ENCODE results near the gene DUSP2.

Gene DUSP2

DNA sequence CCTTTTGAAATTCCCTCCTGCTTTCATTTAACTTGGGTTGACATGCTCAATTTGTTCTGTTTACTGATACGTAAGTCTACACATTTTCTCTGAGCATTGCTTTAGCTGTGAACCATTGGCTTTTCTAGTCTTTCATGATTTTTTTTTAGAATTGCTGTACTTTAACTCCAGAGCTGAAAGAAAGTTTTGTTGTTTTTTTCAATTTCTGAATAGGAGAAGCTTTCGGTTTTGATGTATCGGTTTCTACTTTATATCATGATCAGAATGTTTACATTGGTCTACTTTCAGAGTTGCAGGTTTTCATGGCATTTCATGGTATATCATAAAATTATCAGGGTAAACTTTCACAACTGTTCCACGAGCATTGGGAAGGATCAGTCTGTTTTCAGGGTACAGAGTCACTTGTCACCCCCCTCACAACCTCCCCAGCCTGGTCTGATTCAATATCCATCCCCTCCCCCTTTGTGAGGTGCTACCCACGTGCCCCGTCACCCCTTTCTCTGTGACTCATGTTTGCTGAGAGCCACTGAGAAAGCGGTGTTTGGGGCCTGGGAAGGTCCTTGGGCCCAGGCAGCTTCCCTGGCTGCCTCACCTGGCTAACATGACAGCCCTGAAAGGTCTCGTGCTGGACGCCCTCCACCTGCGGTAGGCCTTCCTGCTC, 14.0 kb downstream of the DUSP2 start:
- no peak for DNase-seq

DNA sequence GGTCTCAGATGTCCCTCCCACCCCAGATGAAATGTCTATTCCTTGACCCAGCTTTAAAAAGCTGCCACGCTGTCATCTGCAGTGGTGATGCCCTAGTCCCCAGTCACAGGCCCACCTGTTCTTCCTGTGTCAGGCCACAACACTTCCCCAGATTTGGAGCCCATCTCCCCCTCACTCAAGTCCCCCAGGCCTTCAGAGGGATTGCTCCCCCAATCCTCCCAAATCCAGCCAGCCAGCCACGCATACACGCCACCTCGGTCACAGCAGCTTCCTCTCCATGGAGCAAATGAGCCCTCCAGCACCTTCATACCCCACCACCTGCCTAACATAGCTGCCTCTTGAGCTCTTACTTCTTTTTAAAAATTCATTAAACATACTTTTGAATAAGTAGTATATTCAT, 14.8 kb downstream of the DUSP2 start:
- no peak for DNase-seq

DNA sequence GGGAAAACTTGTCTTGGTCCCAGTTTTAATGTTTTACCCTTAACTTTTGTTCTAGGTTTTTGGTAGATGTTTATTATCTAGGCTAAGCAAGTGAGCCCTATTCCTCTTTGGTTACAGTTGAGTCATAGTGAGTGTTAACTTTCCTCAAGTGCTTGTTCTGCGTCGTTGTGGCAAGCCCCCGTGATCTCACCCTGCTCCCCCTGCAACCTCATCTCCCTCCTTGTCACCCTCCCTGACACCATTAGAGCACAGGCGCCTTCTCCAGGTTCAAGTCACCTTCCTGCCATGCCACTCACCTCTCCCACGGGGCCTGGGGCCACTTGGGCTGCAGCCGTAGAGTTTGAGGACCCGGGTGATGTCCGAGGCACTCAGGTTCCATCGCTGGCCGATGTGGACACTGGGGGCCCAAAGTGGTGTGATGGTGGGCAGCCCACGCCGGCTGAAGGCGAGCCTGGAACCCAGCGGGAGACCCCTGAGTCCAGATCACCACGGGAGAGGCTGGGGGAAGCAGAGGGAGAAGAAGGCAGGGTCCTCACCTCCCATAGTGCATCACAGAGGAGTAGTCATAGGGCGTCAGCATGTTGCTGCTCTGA, 15.6 kb downstream of the DUSP2 start:
- DNase-seq = no peak

DNA sequence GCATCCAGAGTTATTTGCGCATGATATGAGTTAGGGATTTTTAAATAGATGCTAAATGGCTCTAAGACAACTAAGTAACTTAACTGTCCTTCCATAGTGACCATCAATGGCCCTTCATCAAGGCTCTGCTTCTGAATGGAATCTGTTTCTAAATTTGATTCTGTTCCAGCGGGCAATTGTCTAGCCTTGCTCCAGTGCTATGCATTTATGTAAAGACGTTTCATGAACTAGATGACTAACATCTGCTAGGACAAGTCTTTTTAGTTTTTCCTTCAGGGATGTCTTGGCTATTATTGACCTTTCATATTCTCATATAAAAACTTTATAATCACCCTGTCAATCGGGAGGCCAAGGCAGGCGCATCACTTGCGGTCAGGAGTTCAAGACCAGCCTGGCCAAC, 16.8 kb downstream of the DUSP2 start:
- no peak for DNase-seq

DNA sequence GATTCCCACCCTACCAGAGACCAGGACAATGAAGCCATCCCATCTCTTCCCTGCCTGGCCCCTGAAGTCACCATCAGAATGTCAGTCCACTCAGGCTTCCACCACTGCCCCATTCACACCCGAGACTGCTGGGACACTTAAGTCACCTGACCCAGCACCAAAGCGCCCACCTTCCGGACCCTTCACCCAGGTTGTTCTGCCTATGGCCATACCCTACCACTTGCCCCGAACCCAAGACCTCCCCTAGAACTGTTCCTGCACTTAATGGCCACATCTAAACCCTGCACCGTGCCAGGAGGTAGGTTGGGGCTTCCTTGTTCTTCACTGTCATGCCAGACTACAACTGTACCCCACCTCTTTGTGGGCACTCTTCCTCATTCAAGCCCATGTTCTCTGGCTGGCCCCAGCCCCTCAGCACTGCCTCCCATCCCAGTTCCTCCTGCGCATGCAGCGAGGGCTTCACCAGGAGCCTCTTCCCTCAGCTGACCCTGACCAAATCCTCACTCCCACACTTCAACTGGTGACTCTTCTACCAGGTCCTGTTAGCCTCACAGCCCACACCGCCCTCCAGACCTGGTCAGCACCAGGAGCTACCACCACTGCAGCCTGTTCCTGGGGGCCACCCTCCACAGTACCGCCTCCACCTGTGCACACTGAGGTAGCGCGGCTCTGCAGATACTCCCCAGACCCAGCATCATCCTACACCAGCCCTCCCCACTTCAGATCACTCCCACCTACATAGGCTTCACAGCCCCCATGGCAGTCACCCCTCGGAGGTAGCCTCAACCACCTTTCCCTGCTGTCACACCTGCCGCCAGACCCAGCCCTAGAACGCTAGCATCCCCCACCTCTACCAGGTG, 20.6 kb downstream of the DUSP2 start:
- DNase-seq = no peak

DNA sequence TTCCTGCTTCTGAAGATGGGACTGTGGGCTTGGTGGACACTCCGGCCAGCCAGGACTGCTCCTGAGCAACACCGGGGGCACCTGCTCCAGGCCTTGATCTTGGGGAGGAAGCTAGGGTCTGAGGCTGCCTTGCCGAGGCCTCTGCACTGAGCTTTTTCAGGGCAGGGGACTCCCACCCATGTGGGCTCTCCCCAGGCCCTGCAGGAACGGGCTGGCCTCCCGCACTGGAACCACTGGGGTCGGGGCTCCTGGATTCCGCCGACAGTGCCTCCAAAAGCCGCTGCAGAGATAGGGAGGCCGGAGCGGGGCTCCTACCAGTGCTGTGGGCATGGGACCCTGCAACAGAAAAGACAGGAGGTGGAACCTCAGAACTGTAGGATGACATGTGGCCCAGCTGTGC, 21.3 kb downstream of the DUSP2 start:
- no peak for DNase-seq

DNA sequence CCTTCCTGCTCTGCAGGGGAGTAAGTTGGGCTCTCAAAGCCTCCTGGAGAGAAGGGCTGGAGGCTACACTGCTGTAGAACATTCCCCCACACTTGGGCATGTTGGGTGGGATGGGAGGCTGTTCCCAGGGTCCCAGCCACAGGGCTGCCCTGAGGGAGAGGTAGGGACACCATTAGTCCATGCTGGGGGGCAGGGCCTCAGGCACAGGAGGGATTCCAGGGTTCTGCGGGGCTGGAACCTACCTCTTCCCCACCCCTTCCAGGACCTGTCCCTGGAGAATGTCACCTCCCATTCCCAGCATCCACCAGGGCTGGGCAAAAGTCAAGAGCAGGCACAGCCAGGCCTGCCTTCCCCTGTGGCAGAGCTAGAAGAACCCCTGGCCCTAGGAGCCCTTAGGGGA, 21.9 kb downstream of the DUSP2 start:
- no peak for DNase-seq

DNA sequence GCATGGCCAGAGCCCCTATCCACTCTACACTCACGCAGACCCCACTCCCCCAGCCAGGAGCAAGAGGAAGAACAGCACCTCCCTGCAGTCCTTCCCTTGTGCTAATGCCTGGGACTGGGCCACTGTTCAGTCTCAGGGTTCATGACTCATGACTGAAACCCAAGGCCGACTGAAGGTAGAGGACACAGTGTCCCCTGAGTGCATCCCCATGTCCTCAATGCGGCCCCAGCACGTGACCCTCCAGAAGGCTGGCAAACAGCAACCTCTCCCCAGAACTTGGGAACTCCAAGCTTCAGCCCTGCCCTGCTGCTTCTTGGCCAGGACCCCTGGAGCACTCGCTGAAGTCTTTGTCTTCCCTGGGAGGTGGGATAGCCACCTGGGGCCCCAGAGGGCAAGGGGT, 22.8 kb downstream of the DUSP2 start:
- no peak for DNase-seq

DNA sequence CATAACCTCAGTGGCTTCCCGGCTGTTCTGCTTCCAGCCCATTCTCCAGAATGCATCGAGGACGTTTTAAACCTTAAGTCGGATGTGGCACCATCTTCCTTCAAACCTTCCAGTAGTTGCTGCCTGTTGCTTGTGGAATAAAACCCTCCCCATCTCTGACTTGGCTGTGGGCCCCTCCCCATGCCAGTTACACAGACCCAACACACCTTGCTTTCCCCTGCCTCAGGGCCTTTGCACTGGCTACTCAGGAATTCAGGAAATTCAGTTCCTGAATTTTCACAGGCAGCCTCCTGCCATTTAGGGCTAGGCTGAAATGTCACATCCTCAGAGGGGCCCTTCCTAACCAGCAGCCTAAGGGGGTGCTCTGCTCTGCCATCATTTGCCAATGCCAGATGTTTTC, 23.8 kb downstream of the DUSP2 start:
- no peak for DNase-seq

DNA sequence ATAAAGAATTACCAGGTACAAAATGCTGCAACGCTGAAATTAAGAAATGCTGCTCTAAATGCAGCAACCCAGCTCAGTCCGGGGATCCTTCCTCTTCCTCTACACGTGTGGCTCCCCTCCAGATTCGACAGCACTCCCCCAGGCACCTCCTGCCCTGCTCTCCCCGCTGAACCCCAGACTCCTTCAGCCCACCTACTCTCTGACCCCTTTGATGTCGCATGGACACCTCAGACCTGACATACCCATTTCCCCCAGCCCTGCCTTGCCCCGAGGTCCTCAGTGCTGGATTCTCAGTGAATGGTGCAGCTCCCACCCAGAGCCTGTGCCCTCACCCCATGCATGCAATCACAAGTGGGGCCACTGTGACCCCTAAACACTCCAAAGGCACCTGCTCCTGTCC, 24.2 kb downstream of the DUSP2 start:
- no peak for DNase-seq

DNA sequence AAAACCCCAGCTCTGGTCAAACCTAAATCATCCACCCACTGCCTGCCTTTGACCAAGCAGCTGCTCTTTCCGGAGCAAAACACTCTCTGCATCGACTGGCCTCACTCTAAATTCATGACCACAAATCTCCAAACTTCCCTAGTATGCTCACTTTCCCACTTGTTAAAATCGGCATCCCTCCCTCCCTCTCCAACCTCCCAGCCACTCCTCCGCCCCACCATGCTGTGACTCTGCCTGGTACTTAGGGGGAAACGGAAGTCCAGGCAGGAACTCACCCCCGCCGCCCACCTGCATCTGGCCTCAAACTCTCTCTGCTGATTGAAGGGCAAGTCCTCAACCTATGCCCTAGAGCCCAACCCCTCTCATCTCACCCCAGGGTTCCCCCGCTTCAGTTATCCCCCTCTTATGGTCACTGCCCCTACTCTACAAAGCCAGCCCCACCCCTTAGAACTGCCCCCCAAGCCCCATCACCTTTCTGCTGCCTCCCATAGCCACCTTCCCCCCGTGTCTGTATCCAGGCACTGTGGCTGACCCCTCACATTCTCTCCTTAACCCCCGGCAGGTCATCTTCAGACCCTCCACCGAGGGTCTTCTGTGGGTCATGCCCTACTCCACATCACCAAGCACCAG, 25.0 kb downstream of the DUSP2 start:
- DNase-seq = no peak

DNA sequence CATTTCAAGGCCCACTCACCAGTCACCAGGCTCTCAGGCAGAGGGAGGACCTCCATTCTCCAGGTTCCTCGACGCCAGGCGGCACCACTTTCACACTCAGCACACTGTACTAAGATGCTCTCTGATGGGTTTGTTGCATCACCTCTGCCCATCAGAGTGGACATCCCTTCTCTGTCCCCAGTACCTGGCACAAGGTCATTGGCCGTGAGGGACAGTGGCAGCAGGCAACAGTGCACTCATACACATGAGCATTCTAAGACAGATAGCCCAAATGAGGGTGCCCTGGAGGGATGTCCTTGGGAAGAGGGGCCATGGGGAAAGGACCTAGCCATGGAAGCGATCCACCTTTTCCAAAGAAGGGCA, 25.9 kb downstream of the DUSP2 start:
- no peak for DNase-seq

DNA sequence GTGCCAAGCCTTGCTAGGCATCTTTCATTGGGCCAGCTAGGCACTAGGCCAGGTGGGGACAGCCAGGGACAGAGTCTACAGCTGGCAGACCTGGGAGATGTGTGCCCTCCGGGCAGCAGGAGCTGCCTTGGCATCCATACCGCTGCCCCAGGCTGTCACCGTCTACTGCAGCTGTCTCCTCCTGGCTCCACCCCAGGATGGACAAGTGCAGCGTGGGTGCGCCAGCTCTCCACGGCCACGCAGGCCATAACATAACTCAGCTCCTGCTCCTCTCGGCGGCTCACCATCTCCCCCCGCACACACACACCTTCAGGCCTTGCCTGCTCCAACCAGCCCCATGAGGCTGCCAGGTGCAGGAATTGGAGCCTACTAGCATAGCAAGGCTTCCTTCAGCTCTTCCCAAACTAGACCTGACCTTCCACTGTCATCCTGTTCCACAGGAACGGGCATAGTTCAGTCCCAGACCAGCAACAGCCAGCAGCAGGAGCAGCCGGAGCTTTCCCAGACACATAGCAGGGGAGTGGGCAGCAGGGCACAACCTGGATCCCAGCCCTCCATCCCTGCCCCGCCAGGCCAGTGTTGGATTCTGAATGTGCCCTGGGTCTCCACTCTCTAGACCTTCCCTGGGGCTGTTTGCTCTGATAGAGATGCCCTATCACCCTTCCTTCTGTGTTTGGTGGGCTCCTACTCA, 26.4 kb downstream of the DUSP2 start:
- DNase-seq = no peak

DNA sequence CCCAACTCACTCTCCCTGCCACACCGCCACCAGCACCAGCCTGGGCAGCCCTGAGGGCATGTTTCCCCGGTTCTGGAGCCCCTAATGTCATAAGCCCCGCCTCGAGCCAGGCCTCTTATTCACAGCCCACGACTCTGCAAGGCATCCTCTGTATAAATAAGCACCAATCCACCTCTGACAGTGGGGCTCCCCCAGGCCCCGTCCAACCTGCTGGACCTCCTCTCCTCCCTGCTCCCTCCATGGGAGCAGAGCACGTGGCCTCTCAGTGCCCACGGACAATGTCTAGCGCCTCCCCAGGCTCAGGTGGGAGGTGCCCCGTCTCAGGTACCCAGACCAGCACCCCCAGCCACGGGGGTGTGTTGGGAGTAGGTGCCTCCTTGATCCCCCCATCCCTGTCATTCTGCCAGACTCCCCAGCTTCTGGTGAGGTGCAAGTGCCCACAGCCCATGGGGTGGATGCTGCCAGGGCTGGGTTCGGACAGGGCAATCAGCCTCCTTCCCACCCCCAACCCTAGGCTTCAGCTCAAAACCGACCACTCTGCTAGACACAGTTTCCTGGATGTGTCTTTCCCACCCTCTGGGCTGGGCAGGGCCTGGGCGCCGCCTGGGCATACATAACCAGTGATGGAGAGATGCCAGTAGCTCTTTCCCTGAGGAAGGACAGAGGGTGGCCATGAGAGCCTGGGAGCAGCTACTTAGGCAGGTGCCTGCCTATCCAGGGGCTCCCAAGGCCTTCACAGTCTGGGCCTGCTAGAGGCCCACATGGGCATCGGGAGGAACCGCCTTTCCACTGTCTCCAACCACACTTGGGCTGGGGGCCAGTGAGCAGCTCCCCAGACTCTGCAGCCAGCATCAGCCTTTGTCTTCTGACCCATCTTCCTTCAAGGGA, 27.3 kb downstream of the DUSP2 start:
- DNase-seq = peak; percentile 19

DNA sequence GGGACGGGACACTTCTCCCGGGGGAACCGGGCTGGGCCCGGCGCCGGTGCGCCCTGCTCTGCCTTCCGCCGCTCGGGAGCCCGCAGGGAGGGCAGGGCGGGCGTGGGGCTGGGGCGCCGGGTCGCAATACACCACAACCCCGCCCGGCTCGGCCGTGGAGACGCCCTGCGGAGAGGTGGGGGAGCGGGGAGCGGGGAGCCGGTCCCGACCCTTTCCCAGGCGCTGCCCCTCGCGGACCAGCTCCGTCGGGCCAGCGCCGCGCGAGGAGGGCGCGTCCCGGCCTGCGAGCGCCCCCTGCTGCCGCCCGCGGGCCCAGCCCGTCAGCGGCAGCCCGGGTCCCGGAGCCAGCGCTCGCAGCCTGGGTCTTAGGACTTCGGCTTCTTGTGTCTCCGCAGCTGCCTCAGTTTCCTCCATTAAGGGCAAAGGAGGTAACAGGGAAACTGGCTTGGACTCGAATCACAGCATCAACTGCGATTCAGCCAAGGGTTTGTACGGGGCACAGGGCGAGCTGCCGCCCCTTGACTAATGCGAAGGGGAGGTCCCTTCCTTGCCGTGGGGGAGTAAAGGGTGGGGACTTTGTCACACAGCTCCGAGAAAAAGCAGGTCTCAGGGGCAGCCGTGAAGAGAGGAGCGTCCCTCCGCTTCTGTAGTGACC, 28.2 kb downstream of the DUSP2 start:
- peak; percentile 84 for DNase-seq

DNA sequence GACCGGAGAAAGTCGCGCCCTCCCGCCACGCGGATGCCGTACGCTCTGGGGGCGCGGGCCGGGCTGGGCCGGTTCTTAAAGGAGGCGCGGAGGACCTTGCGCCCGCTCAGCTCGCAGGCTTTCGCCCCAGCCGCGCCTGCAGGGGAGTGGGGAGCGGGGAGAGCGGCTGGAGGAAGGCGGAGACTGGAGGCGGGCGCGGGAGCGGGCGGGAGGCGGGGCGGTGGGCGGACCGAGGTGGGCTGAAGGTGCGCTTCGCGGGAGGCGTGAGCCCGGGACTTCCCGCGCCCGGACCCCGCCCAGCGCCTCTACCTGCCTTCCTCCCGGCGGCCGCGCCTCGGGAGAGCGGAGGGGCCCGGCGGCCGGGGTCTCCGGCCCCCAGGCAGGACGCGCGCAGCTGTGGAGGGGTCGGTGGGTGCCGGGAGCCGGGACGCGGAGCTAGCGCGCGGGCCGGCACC, 28.8 kb downstream of the DUSP2 start, which contains the start of gene ADRA2B:
Gene ADRA2B, minus strand, starts transcription at position 148 of the 455 bp plus-strand sequence. CDS start 422 bp downstream, outside the sequence.
- DNase-seq = peak; percentile 81

DNA sequence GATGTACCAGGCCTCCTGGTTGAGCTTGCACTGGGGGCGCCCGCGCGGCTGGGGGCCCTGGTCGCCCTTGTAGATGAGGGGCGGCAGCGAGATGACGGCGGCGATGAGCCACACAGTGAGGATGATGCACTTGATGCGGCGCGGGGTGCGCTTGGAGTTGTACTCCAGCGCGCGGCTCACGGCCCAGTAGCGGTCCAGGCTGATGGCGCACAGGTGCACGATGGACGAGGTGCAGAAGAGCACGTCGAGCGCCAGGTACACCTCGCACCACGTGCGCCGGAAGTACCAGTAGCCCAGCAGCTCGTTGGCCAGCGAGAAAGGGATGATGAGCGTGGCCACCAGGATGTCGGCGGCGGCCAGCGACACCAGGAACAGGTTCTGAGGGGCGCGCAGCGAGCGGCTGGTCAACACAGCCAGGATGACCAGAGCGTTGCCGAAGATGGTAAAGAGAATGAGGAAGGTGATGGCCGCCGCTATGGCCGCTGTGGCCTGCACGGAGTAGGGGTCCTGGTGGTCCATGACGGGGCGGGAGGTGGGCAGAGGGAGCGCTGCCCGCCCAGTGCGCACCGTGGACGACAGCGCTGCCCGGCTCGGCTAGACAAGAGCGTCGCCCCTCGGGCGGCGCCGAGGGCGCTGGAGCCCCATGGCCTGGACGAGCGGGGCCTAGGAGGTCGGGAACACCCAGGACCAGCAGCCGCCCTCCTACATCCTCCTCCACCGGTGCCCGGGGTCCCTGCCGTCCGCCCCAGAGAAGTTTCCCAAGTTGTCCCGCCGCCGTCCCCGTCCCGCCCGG, 29.4 kb downstream of the DUSP2 start:
- DNase-seq = no peak

DNA sequence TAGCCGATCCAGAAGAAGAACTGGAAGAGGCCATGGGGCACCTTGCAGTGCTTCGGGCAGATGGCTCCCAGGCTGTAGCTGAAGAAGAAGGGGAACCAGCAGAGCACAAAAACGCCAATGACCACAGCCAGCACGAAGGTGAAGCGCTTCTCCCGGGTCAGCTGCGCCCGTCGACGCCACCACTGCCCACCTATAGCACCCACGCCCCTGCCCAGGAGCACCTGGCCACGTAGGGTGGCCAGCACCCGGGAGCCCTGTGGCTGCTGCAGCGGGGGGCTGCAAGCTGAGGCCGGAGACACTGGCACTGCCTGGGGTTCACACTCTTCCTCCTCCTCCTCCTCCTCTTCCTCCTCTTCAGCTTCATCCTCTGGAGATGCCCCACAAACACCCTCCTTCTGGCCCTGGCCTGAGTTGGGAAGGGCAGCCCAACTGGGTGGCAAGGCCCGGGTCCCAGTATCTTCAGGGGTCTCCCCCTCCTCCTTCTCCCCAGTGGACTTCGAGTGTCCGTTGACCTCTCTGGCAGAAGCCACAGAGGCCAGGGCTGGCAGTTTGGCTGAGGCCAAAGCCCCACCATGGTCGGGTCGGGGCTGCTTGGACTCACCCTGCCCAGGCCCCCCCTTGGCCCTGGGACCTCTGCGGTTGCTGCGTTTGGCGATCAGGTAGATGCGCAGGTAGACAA, 30.2 kb downstream of the DUSP2 start:
- no peak for DNase-seq

DNA sequence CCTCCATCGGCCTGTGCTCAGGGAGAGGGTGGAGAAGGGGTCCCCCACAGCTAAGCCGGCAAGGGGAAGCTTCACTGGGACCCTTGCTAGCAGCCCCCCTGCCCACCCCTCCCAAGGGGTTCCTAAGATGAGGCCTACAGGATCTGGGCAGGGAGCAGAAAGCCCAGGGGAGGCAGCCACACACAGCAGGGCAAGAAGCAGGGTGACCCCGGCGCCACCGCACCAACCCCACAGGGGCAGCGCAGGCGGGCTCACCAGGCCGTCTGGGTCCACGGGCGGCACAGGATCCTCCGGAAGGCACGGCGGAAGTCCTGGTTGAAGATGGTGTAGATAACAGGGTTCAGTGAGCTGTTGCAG, 30.7 kb downstream of the DUSP2 start:
- DNase-seq = no peak

DNA sequence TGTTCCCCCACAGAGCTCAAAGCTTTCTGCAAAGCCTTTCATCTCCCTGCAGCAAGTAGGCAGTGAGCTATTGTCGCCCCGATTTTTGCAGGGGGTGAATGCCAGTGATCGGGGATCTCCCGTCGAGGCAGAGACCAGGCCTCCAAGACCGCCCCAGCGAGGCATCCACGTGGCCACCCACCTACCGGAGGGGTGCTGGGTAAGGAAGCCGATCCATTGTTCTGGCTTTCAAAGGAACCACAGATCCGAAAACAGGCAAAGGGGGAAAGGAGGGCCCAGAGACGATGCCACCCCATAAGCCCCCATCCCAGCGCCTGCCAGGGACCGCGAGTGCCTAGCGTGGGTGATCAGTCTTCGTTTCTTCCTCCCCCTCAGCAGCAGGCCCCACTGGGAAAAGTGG, 31.3 kb downstream of the DUSP2 start:
- DNase-seq = no peak

Measured in eye (tissue), 1 donor.